LNCaP clone FGC (cell line): ENCODE results near the gene ARHGAP24.

Experiments
- DNase-seq: peaks from one replicate; pipeline ENCODE4 v3.0.0-alpha.2; 2011; ENCODE audit warnings: low read depth
- H3K4me3 ChIP-seq: 2 replicates; pipeline ENCODE4 v1.5.1; 2011; ENCODE audit warnings: mild to moderate bottlenecking, low read depth, low read length, control low read depth
- TF ChIP-seq, protein P1 (sequence below): IDR thresholded peaks from 2 replicates; pipeline ENCODE4 v1.5.1; 2012; ENCODE audit warnings: mild to moderate bottlenecking; ENCODE audit not compliant: control insufficient read depth, insufficient read depth; ENCODE audit errors: extremely low read depth

The ARHGAP24 gene

DNA sequence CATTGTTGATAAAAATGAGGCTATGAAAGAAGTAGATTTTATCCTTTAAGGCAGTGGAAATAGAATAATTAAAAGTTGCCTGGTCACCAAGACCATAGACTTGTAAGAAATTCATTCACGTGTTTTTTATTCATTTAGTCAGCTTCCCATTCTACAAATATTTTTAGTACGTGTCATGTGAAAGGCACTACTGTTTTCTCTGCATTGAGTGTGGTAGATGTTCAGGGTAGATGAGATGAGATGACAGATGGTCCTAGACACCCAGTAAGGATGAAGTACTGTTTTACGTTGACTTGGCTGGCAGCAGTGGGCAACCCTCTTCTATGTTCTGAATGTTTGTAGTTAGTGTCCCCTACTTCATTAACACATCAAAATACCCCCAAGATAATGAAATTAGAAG lies 228.1 kb downstream of the ARHGAP24 start:
- TF ChIP-seq, protein P1, sequence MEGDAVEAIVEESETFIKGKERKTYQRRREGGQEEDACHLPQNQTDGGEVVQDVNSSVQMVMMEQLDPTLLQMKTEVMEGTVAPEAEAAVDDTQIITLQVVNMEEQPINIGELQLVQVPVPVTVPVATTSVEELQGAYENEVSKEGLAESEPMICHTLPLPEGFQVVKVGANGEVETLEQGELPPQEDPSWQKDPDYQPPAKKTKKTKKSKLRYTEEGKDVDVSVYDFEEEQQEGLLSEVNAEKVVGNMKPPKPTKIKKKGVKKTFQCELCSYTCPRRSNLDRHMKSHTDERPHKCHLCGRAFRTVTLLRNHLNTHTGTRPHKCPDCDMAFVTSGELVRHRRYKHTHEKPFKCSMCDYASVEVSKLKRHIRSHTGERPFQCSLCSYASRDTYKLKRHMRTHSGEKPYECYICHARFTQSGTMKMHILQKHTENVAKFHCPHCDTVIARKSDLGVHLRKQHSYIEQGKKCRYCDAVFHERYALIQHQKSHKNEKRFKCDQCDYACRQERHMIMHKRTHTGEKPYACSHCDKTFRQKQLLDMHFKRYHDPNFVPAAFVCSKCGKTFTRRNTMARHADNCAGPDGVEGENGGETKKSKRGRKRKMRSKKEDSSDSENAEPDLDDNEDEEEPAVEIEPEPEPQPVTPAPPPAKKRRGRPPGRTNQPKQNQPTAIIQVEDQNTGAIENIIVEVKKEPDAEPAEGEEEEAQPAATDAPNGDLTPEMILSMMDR, result no peak
- H3K4me3 ChIP-seq, result no peak overlapping the region
- no peak for DNase-seq

DNA sequence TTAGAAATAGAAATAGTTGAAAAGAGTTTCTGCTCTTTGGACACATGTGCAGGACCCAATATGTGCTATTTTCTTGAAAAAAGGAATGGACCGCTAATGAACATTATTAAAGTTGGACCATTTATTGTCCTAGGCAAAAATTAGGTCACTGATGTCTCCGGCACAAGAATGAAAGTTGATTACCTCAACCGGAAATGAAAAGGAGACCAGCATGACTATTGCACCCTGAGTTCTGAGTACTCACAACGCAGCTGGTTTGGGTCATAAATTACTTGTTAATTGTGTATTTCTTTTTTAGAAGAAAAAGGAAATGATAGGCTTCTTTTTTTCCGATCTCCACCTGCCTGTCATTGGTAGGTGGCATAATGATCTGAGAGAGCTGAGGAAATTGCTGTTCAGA lies 232.7 kb downstream of the ARHGAP24 start:
- H3K4me3 ChIP-seq, result no peak overlapping the region
- DNase-seq, result no peak

DNA sequence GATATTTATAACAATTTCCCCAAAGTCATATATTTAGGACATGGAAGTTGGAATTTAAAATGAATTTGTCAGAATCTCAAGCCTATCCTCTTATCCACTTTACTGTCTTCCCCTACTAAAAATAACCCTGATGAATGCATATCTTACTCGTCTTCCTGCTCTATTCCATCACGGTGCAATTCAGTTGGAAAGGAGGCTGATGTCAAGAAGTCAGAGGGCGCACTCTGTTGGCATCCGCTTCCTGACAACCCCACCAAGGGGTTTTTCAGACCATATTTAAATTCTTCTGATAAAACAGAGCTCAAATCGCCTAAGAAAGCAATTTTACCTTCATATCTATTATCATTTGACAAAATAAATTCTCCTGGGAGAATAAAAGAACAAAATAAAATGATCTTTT lies 233.5 kb downstream of the ARHGAP24 start:
- no peak for DNase-seq
- TF ChIP-seq, protein P1, result no peak
- H3K4me3 ChIP-seq, result no peak overlapping the region

More for the DNA sequence above, 232.7 kb downstream of the ARHGAP24 start:
- TF ChIP-seq, protein P1, result no peak

DNA sequence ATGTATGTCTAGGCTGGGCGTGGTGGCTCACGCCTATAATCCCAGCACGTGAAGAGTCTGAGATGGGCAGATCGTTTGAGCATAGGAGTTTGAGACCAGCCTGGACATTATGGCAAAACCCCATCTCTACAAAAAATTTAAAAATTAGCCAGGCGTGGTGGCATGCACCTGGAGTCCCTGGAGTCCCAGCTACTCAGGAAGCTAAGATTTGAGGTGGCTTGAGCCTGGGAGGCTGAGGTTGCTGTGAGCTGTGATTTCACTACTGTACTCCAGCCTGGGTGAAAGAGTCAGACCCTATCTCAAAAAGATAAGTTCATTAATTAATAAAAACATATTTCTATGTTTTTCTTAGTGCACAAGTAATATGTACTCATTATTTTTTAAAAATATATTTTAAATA lies 238.1 kb downstream of the ARHGAP24 start:
- DNase-seq, result no peak
- H3K4me3 ChIP-seq, result no peak overlapping the region
- TF ChIP-seq, protein P1, result no peak

DNA sequence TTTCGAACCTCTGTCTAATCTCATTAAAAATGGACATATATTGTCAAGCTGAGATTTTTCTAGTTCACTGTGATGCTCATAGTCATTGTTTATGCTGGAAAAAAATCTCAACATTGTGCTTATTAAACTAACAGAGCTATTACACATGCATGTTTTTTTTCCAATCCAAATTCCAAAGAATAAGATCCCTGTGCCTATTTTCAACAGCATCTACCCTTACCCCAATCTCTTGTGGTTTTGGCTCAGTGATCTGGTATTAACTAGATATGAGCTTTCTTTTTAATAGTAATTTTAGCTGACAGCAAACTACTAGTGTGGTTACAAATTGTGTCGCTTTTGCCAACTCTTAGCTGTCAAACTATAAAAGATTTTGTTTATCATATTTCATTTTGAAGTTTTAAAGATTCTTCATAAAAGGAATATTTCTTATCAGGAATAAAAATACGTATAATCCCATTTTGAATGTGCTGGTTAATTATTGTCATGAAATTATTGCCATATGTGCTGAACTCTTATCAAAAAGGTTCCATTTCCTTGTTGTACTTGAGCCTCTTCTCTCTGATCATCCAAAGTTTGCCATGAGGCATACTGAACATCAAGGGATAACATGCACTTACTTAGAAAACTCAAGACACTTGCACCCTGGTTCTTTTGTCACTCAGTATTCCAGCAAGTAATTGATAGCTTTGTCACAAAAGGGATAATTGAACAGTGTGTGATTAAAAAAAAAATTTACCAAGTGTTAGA lies 241.2 kb downstream of the ARHGAP24 start:
- H3K4me3 ChIP-seq, result no peak overlapping the region
- TF ChIP-seq, protein P1, result no peak
- DNase-seq, result no peak

DNA sequence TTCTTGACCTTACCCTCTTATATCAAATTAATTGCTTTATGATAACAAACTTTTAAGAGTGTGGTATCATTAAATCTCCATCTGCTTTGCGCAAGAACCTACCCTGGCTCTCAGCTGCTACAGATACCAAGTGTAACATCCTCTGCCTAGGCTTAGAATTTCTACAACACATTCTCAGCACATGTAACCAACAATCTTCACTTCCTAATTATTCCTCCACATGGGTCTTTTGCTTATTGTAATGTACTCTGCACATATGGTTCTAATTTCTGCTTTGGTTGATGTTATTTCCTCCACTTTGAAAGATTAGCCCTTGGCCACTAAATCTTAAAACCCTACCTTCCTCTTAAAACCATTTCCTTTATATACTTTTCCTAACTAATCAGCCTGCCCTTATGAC lies 242.4 kb downstream of the ARHGAP24 start:
- no peak overlapping the region for H3K4me3 ChIP-seq
- no peak for DNase-seq
- TF ChIP-seq, protein P1, result no peak

DNA sequence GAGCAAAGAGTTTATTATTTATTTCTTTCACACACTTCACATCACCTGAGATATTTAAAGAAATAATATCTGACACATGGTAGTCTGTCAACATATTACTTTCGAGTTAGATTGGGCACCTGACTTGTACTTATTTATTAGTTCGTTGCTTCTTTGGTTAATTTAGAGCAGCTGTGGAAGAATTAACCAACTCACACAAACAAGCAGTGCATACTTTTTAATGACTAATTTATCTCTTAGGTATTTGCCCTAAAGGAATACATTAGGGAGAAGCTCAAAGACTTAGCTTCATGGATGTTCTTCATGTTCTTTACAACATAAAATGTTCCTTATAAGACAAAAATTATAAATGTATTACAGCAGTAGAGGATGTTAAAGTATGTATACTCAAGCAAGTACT lies 242.9 kb downstream of the ARHGAP24 start:
- no peak overlapping the region for H3K4me3 ChIP-seq
- DNase-seq, result no peak
- TF ChIP-seq, protein P1, result no peak
